SK-N-SH (cell line): ENCODE data around the gene KSR2.

Experiments used
- CTCF ChIP-seq: fragments of 200-600 bp; sonication (generic); IDR thresholded peaks from 2 replicates; pipeline ENCODE4 v1.6.1; 2017; ENCODE audit warnings: antibody characterized with exemption, mild to moderate bottlenecking, moderate library complexity
- PBX3 ChIP-seq: IDR thresholded peaks from 2 replicates; pipeline ENCODE4; 2012
- REST ChIP-seq: IDR thresholded peaks from 2 replicates; pipeline ENCODE4 v1.6.1; 2012; ENCODE audit warnings: mild to moderate bottlenecking, low read depth, low read length, moderate library complexity

DNA sequence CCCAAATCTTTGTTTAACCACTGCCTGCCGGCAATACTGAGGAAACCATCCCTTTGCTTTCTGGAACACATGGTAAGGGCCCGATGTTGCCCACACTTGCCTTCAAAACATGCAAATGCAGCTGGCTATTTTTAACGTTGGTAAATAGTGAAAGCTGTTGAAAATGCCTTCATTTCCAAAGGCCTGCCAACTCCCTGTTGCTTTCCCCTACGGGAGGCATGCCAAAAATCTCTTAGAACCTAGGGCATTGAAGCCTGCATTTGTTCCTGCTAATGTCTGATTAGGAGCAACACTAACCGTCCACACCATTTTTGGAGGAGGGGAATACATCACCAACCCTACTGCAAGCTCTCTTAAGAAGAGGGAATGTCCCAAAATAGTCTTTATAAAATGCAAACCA lies 454.8 kb downstream of the KSR2 start:
- TF ChIP-seq CTCF (no peak), REST (no peak), PBX3 (no peak)
